22Rv1 (cell line): Measurements from ENCODE around the gene MADD.

Source experiments
- ZFX ChIP-seq: fragments of 450-650 bp; IDR thresholded peaks from 2 replicates; pipeline ENCODE4 v1.6.1; 2017; ENCODE audit warnings: antibody characterized with exemption, borderline replicate concordance
- TF ChIP-seq, protein P1 (sequence below): fragments of 450-650 bp; IDR thresholded peaks from 2 replicates; pipeline ENCODE4 v1.5.1; 2017; ENCODE audit warnings: mild to moderate bottlenecking

DNA sequence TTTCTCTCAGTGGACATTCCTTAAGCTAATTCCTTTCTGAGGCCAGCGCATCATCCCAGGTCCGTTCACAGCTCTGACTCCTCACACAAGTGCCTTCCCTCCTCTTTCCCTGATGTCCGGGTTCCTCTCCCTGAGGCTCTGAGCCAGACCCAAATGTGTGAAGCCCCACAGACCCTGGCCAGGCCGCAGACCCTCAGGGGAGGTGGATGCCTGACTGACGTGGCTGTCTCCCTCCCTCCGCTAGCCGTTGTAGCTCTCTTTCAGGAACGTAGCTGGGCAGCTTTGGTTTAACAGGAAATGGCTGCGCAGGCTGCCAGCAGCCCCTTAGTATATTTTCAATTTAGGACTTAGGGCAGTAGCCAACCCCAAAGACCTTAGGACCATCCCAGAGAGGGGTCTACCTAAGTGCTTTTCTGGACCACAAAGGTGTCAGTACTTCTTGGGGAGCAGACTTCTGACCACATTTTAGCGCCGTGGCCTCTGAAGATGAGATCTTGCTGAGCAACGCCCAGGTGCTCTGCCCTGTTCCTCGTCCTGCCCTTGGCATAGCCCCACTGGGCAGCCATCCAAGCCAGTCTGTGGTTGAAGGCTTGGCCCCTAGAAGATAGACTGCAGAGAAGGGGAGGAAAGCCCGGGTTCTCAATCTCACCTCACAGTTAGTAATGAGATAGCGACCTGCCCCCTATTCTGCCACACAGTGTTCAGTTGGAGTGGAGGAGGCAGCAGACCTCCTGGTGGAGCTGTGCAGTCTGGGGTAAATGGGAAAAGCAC, 55.5 kb downstream of the MADD start:
- TF ChIP-seq, protein P1, sequence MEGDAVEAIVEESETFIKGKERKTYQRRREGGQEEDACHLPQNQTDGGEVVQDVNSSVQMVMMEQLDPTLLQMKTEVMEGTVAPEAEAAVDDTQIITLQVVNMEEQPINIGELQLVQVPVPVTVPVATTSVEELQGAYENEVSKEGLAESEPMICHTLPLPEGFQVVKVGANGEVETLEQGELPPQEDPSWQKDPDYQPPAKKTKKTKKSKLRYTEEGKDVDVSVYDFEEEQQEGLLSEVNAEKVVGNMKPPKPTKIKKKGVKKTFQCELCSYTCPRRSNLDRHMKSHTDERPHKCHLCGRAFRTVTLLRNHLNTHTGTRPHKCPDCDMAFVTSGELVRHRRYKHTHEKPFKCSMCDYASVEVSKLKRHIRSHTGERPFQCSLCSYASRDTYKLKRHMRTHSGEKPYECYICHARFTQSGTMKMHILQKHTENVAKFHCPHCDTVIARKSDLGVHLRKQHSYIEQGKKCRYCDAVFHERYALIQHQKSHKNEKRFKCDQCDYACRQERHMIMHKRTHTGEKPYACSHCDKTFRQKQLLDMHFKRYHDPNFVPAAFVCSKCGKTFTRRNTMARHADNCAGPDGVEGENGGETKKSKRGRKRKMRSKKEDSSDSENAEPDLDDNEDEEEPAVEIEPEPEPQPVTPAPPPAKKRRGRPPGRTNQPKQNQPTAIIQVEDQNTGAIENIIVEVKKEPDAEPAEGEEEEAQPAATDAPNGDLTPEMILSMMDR = no peak
- TF ChIP-seq ZFX = no peak
